ENCODE measurements around the gene GLYATL2. TPM values are rescaled to one million over a fixed set of nuclear protein-coding genes. Genes with fewer than 3 reads are reported as not detected.

Gene GLYATL2
- total and polyA plus RNA-seq, 2 of the 13 experiments (the other 11 are each of a cell fraction or from before 2014, with no cell fraction given): not detected

GRCh38 chr11:58830673-58831301 is 13.7 kb downstream of the GLYATL2 start:
- Histone ChIP-seq H3K4me2 (ENCODE audit: low read depth, low read length) (no peak overlapping the region), H3K9me3 (ENCODE audit: low read length) (no peaks in the 10 kb centered on the region), H3K27me3 (ENCODE audit: control insufficient read depth in 1 of 2, insufficient read depth in 2 of 2, low read length in 2 of 2) (no peaks in the 10 kb centered on the region; a peak in 1 of 5 replicates), H3K9ac (ENCODE audit: insufficient read depth, low read depth, low read length) (no peak overlapping the region), H3K4me3 (replicated peaks in 1 of 3; ENCODE audit: insufficient read depth in 1 of 3, low read depth in 2 of 3, low read length in 3 of 3) (no peak overlapping the region), H3K4me1 (ENCODE audit: insufficient read depth, low read length) (no peaks in the 10 kb centered on the region), H3K36me3 (replicated peaks in 1 of 2; ENCODE audit: control insufficient read depth in 1 of 2, insufficient read depth in 2 of 2, low read length in 2 of 2) (no peaks in the 10 kb centered on the region), H3K27ac (ENCODE audit: extremely low read length, insufficient read depth, low read length) (no peak overlapping the region), H2AFZ (ENCODE audit: low read length) (no peak overlapping the region), H4K20me1 (ENCODE audit: insufficient read depth, low read length) (no peaks in the 10 kb centered on the region), H3K79me2 (ENCODE audit: insufficient read depth, low read length) (no peaks in the 10 kb centered on the region)
- BruUV-seq (replicated peaks): no TSS peak
- intact Hi-C loops (cut with micrococcal nuclease; ENCODE audit: unreplicated experiment) (loop anchor here (5.0 kb wide), 1 partner anchor 458 kb away; no protein-coding TSS in a partner anchor), in situ Hi-C loops (cut with HindIII; ENCODE audit: extremely low pct_ligation_motif_present, low pct_unique_long_range_greater_than_20kb) (no loop called here)
- ATAC-seq (peak; percentile 44), DNase-seq (ENCODE audit: low spot score) (no peak), FAIRE-seq (no peak)
- POLR2A ChIA-PET: no interaction called here
- CTCF ChIA-PET (ENCODE audit: low intra/inter-chr PET ratio, low total read pairs): no interaction called here
- WGBS (ENCODE audit: low lambda C conversion rate): 19% methylated on average over 15 of the region's 31 CpGs
- no peak for TF ChIP-seq PLSCR1 (CRISPR knock-in tag; IDR thresholded peaks at IDR 0.05; ENCODE audit: borderline replicate concordance)
- TF ChIP-seq TFE3 (CRISPR knock-in tag; IDR thresholded peaks at IDR 0.05): no peak
- no peak for TF ChIP-seq ZNF644 (CRISPR knock-in tag; IDR thresholded peaks at IDR 0.05; ENCODE audit: low read depth)
- TF ChIP-seq ZBTB7A (CRISPR knock-in tag; IDR thresholded peaks at IDR 0.05): no peak
- no peak for TF ChIP-seq ZNF143 (CRISPR knock-in tag; IDR thresholded peaks at IDR 0.05)
- no peak for TF ChIP-seq SP2 (CRISPR knock-in tag; IDR thresholded peaks at IDR 0.05)
- TF ChIP-seq FOXC1 (CRISPR knock-in tag; IDR thresholded peaks at IDR 0.05; ENCODE audit: borderline replicate concordance): no peak
- no peak for TF ChIP-seq SYNCRIP (IDR thresholded peaks at IDR 0.05; ENCODE audit: insufficient read depth, low read depth, low read length)
